Measurements from ENCODE around the gene GPX2. TPM values are rescaled to one million over a fixed set of nuclear protein-coding genes. Genes with fewer than 3 reads are reported as not detected.

The GPX2 gene
- total RNA-seq, 4 donors from 2014 or later, result not detected

DNA sequence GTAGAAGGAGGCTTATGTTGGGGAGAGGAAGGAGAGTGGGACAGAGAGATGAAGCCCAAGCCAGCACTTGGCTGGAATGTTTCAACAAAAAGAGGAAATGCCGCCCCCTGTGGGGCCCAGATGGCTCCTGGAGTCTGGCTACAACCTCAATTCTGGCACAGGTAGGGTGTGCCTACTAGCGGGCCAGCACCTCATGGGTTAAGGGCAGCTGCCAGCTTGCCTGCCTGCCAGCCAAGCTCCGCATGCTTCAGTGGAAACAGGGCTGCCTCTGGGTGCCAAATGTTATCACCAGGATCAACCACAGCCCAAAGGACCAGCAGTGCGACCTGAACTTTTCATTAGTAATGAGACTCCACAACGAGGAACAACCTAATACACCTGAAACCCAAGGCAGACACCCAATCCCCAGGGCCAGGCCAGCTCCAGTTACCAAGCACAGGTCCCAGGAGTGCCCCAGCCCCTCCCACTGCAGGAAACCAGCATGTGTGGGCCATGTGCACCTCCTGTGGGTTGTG is 18.3 kb upstream of the GPX2 start:
- TF ChIP-seq, protein P1, sequence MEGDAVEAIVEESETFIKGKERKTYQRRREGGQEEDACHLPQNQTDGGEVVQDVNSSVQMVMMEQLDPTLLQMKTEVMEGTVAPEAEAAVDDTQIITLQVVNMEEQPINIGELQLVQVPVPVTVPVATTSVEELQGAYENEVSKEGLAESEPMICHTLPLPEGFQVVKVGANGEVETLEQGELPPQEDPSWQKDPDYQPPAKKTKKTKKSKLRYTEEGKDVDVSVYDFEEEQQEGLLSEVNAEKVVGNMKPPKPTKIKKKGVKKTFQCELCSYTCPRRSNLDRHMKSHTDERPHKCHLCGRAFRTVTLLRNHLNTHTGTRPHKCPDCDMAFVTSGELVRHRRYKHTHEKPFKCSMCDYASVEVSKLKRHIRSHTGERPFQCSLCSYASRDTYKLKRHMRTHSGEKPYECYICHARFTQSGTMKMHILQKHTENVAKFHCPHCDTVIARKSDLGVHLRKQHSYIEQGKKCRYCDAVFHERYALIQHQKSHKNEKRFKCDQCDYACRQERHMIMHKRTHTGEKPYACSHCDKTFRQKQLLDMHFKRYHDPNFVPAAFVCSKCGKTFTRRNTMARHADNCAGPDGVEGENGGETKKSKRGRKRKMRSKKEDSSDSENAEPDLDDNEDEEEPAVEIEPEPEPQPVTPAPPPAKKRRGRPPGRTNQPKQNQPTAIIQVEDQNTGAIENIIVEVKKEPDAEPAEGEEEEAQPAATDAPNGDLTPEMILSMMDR (IDR thresholded peaks at IDR 0.05; ENCODE audit: low read depth), result no peak

DNA sequence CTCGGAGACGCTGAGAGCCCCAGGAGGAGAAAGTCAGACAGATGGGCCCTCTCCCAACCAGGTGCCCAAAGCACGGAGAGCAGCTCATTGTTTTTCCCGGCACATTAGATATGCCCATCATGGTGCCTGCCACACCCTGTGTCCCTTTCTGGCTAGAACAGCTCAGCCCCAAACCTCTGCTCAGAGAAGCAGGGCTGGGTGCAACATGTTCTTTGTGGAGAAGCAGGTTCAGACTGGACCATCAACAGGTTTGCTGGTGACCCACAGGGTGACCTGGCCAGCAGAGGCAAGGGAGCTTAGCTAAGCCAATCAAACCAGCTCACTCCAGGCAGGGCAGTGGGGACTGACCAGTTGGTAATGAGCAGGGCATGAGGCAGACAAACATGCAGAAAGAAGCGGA is 16.2 kb upstream of the GPX2 start:
- TF ChIP-seq, protein P1 (IDR thresholded peaks at IDR 0.05; ENCODE audit: low read depth), result no peak

DNA sequence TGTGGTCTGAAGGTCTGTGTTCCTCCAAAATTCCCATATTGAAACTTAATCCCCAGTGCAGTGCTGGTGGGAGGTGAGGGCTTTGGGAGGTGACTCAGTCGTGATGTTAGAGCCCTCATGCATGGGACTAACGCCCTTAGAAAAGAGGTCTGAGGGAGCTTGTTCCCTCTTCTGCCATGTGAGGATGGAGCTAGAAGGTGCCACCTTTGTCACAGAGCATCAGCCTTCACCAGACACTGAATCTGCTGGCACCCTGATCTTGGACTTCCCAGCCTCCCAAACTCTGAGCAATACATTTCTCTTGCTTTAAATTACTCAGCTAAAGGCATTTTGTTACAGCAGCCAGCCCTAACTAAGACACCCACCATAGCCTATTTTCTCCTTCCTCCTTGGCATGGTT is 15.7 kb upstream of the GPX2 start:
- TF ChIP-seq, protein P1 (IDR thresholded peaks at IDR 0.05; ENCODE audit: low read depth), result no peak

DNA sequence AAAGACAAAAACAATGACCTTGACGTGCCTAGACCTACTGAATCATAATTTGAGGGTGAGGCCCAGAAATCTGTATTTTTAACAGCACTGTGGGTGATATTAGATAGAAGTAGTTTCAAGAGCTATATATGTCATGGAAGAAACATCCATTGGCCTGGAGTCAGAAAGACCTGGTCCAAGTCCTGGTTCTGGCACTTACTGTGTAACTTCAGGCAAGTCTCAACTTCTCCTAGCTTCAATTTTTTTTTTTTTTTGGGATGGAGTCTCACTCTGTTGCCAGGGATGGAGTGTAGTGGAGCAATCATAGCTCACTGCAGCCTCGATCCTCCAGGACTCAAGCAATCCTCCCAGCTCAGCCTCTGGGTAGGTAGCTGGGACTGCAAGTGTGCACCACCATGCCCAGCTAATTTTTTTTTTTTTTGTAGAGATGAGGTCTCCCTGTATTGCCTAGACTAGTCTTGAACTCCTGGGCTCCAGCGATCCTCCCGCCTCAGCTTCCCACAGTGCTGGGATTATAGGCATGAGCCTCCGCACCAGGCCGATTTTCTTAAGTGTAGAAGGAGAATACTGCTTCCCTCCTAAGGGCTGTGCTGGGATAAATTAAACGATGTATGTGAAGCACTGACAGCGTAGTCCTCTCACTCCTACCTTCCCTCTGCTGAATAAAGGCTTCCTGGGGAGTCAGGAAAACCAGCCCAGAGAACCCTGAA is 14.3 kb upstream of the GPX2 start:
- TF ChIP-seq, protein P1 (IDR thresholded peaks at IDR 0.05; ENCODE audit: low read depth), result no peak

DNA sequence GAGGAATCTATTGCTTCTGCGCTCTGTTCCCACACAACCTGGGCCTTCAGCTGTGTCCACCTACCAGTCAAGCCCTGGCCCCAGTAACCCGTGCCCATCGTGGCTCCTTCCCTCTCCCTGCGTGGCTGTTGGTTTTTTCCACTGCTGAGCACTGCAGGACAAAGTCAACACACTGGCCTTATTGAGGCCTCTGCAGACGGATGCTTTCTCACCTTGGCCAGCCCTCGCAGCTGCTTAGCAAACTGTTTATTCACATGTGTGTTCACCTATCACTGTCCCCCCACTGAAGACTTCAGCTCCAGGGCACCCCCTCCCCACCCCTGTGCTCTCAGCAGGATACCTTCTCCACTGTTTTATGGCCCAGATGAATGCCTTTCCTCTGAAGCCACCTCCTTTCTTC is 12.8 kb upstream of the GPX2 start:
- TF ChIP-seq, protein P1 (IDR thresholded peaks at IDR 0.05; ENCODE audit: low read depth), result no peak

DNA sequence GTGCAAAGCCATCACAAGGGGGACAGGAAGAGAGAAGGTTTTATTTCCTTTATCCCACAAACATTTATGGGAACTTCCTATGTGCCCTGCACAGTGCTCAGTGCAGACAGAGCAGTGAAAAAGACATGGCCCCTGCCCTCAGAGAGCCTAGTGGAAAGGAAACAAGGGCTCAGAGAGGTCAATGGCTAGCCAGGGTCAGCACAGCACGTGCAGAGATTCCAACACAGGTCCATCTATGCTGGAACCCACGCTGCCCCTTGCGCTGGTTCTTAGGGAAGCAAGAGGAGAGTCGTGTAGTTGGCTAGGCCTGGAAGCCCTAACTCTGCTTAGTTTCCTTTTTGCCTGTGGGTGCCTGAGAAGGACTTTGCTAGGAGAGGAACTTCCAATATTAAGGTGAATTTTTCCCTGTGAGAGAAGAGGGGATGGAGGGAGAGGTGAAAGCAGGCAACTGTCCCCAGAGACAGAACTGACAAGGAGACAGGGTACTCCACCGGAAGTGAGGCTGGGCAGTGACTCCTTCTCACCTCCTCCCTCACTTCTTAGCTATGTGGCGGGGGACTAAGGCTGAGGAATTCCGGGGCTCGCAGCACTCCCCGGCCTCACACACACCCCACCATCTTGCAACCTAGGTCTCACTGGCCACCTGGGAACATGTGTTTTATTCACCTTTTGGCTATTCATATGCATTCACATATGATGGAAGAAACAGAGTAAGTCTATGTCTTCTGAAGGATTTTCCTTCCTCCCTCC is 12.1 kb upstream of the GPX2 start:
- TF ChIP-seq, protein P1 (IDR thresholded peaks at IDR 0.05; ENCODE audit: low read depth), result no peak

DNA sequence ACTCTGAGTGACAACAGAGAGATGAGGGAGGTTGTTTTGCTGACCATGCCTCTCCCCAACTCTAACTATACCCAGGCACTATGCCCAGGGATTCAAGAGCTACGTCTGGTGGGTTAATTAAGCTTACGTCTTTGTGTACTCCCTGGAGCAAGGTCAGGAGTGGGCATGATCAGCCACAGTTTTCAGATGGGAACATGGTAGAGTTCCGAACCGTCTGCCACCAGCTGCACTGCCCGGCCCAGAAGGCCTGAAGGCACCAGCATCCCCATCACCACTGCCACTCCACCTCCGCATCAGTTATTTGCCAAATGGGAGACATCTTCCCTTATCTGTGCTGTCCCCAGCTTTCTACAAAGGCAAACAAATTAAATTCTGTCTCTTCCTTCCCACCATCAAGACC is 11.1 kb upstream of the GPX2 start:
- TF ChIP-seq, protein P1 (IDR thresholded peaks at IDR 0.05; ENCODE audit: low read depth), result no peak
